HCT116 (cell line): ENCODE results near the gene FAM120A. TPM values are rescaled to one million over a fixed set of nuclear protein-coding genes. Genes with fewer than 3 reads are reported as not detected.

Experiments used
- ATAC-seq: fragments of 200-7000 bp; cut with Tn5 transposase; 2 replicates; pipeline ENCODE4 v1.9.1; 2020; ENCODE audit warnings: mild to moderate bottlenecking, moderate library complexity
- BruUV-seq: library from RNA; stranded (reverse); fragments of 400-500 nt; replicated peaks from 2 replicates; lab custom pipeline; 2021; lab: Mats Ljungman, UMichigan
- CTCF ChIA-PET: fragments of 300-600 bp; sonication (Branson Sonifier 250); formaldehyde crosslinking; loops from one replicate; lab custom pipeline; 2021; ENCODE audit warnings: antibody characterized with exemption; lab: Charles Lee
- POLR2A ChIA-PET: fragments of 300-600, 350-600 bp; sonication (Branson Sonifier 250); formaldehyde crosslinking; loops from one replicate; lab custom pipeline; 2021; ENCODE audit warnings: antibody characterized with exemption; lab: Charles Lee
- RAD21 ChIA-PET, 2 experiments: fragments of 300-600 bp; sonication (Branson Sonifier 250); formaldehyde crosslinking; loops; one replicate each; lab custom pipeline; 2023; ENCODE audit warnings: low total read pairs in 2 of 2; ENCODE audit not compliant: uncharacterized antibody in 2 of 2, unreplicated experiment in 2 of 2, low non-redundant PET in 1 of 2; lab: Charles Lee
- DNase-seq: peaks from one replicate; pipeline ENCODE4 v3.0.0-alpha.2; 2010; ENCODE audit warnings: low read depth, low spot score
- H2AFZ ChIP-seq: fragments of 200-600 bp; shearing (Covaris generic), sonication (generic); 2 replicates; pipeline ENCODE4 v1.6.1; 2017; ENCODE audit warnings: low read depth, mixed run types, mixed read lengths, antibody characterized with exemption, low read length; ENCODE audit not compliant: poor library complexity, severe bottlenecking
- H3K27ac ChIP-seq: 2 replicates; pipeline ENCODE4 v1.5.1; 2012; ENCODE audit warnings: low read depth, low read length
- H3K27me3 ChIP-seq: fragments of 200-600 bp; sonication (generic); 2 replicates; pipeline ENCODE4 v1.6.1; 2016; ENCODE audit warnings: mixed run types, low read length, mixed read lengths; ENCODE audit not compliant: insufficient read depth
- H3K36me3 ChIP-seq, 2 experiments: fragments of 200-500 bp in 1 of 2; fragments of 200-600 bp in 1 of 2; sonication (Bioruptor generic) in 1 of 2; sonication (generic) in 1 of 2; 2 replicates each; pipeline versions ENCODE4 v1.5.1 to v1.6.1; 2014 to 2016; ENCODE audit warnings: low read length in 2 of 2, inconsistent platforms in 1 of 2, mixed read lengths in 1 of 2, mixed run types in 1 of 2; ENCODE audit not compliant: insufficient read depth in 2 of 2, control insufficient read depth in 1 of 2
- H3K4me1 ChIP-seq, 2 experiments: fragments of 200-600 bp in 1 of 2; sonication (generic) in 1 of 2; 2 replicates each; pipeline versions ENCODE4 v1.5.1 to v1.6.1; 2012 to 2017; ENCODE audit warnings: low read length in 2 of 2, inconsistent platforms in 1 of 2, mild to moderate bottlenecking in 1 of 2, mixed read lengths in 1 of 2, mixed run types in 1 of 2, moderate library complexity in 1 of 2; ENCODE audit not compliant: insufficient read depth in 2 of 2, control insufficient read depth in 1 of 2
- H3K4me2 ChIP-seq: fragments of 200-600 bp; sonication (generic); 2 replicates; pipeline ENCODE4 v1.6.1; 2017; ENCODE audit warnings: mixed run types, low read length, mixed read lengths
- H3K4me3 ChIP-seq, 2 experiments: fragments of 200-600 bp in 1 of 2; sonication (generic) in 1 of 2; replicated peaks in 1 of 2; 2 replicates each; pipeline ENCODE4 v1.5.1; 2011 to 2016; ENCODE audit warnings: low read length in 2 of 2, control low read depth in 1 of 2, low read depth in 1 of 2, mild to moderate bottlenecking in 1 of 2, mixed read lengths in 1 of 2, mixed run types in 1 of 2
- H3K79me2 ChIP-seq: fragments of 200-600 bp; sonication (generic); 2 replicates; pipeline ENCODE4 v1.6.1; 2017; ENCODE audit warnings: mild to moderate bottlenecking, mixed run types, low read length, moderate library complexity, mixed read lengths; ENCODE audit not compliant: insufficient read depth
- H3K9ac ChIP-seq: fragments of 200-600 bp; sonication (generic); 2 replicates; pipeline ENCODE4 v1.6.1; 2016; ENCODE audit warnings: low read length, mixed read lengths
- H3K9me2 ChIP-seq: fragments of 200-600 bp; sonication (generic), shearing (Covaris generic); 2 replicates; pipeline ENCODE4 v1.6.1; 2017; ENCODE audit warnings: mixed run types, mild to moderate bottlenecking, moderate library complexity; ENCODE audit not compliant: insufficient read depth
- H3K9me3 ChIP-seq, 2 experiments: fragments of 200-500 bp in 1 of 2; fragments of 200-600 bp in 1 of 2; sonication (Bioruptor generic) in 1 of 2; sonication (generic) in 1 of 2; 2 replicates each; pipeline ENCODE4 v1.6.1; 2014 to 2017; ENCODE audit warnings: low read length in 2 of 2, mixed read lengths in 2 of 2, inconsistent platforms in 1 of 2, low read depth in 1 of 2, mild to moderate bottlenecking in 1 of 2, mixed run types in 1 of 2, moderate library complexity in 1 of 2; ENCODE audit not compliant: control insufficient read depth in 1 of 2, insufficient read depth in 1 of 2
- H4K20me1 ChIP-seq: fragments of 200-600 bp; sonication (generic), shearing (Covaris generic); 2 replicates; pipeline ENCODE4 v1.6.1; 2017; ENCODE audit warnings: mixed run types, mild to moderate bottlenecking, moderate library complexity; ENCODE audit not compliant: insufficient read depth
- ATF3 ChIP-seq: IDR thresholded peaks from 2 replicates; pipeline ENCODE4 v1.6.1; 2012
- CEBPB ChIP-seq: IDR thresholded peaks from 2 replicates; pipeline ENCODE4 v1.6.1; 2012; ENCODE audit warnings: low read depth
- CTCF ChIP-seq, 3 experiments: fragments of 200-600 bp in 1 of 3; sonication (generic) in 1 of 3; IDR thresholded peaks in 2 of 3; conservative IDR thresholded peaks in 1 of 3; 2 replicates each; pipeline ENCODE4 v1.5.1; 2012 to 2017; ENCODE audit warnings: low read depth in 2 of 3, low read length in 2 of 3, antibody characterized with exemption in 1 of 3, borderline replicate concordance in 1 of 3, control low read depth in 1 of 3, mild to moderate bottlenecking in 1 of 3, mixed read lengths in 1 of 3, mixed run types in 1 of 3, moderate library complexity in 1 of 3; ENCODE audit not compliant: insufficient read depth in 1 of 3
- EGR1 ChIP-seq: IDR thresholded peaks from 2 replicates; pipeline ENCODE4 v1.6.1; 2012; ENCODE audit warnings: low read depth
- ELF1 ChIP-seq: IDR thresholded peaks from 2 replicates; pipeline ENCODE4 v1.6.1; 2012; ENCODE audit warnings: low read depth, borderline replicate concordance
- EZH2phosphoT487 ChIP-seq: fragments of 200-600 bp; IDR thresholded peaks from 2 replicates; pipeline ENCODE4 v1.6.1; 2018; ENCODE audit warnings: antibody characterized with exemption, borderline replicate concordance
- MAX ChIP-seq: IDR thresholded peaks from 2 replicates; pipeline ENCODE4 v1.6.1; 2012
- POLR2AphosphoS5 ChIP-seq: IDR thresholded peaks from 2 replicates; pipeline ENCODE4 v1.6.1; 2011; ENCODE audit warnings: mild to moderate bottlenecking, low read depth, low read length, moderate library complexity
- RAD21 ChIP-seq: IDR thresholded peaks from 2 replicates; pipeline ENCODE4 v1.6.1; 2012; ENCODE audit warnings: low read depth, mild to moderate bottlenecking
- SIN3A ChIP-seq: IDR thresholded peaks from 2 replicates; pipeline ENCODE4 v1.6.1; 2012; ENCODE audit warnings: low read depth
- SP1 ChIP-seq: IDR thresholded peaks from 2 replicates; pipeline ENCODE4 v1.6.1; 2012; ENCODE audit warnings: low read depth
- YY1 ChIP-seq: IDR thresholded peaks from 2 replicates; pipeline ENCODE4 v1.6.1; 2011; ENCODE audit warnings: low read length, low read depth, moderate library complexity, mild to moderate bottlenecking; ENCODE audit not compliant: insufficient replicate concordance; ENCODE audit errors: extremely low read depth
- ZNF274 ChIP-seq: fragments of 200-500 bp; sonication (Bioruptor generic); IDR thresholded peaks from 2 replicates; pipeline ENCODE4 v1.6.1; 2014; ENCODE audit warnings: mild to moderate bottlenecking, low read depth, low read length, inconsistent platforms
- intact Hi-C: fragments of 100-400 bp; cut with micrococcal nuclease; formaldehyde crosslinking; loops from 2 replicates; pipeline ENCODE4 v1.10.0; 2022
- total RNA-seq: library from RNA; stranded (reverse); gene quantifications from one replicate; pipeline ENCODE4 v1.2.1, GENCODE V29; 2021; ENCODE audit not compliant: unreplicated experiment

The FAM120A gene
- total RNA-seq, 1 experiment from 2014 or later: 122 TPM

DNA sequence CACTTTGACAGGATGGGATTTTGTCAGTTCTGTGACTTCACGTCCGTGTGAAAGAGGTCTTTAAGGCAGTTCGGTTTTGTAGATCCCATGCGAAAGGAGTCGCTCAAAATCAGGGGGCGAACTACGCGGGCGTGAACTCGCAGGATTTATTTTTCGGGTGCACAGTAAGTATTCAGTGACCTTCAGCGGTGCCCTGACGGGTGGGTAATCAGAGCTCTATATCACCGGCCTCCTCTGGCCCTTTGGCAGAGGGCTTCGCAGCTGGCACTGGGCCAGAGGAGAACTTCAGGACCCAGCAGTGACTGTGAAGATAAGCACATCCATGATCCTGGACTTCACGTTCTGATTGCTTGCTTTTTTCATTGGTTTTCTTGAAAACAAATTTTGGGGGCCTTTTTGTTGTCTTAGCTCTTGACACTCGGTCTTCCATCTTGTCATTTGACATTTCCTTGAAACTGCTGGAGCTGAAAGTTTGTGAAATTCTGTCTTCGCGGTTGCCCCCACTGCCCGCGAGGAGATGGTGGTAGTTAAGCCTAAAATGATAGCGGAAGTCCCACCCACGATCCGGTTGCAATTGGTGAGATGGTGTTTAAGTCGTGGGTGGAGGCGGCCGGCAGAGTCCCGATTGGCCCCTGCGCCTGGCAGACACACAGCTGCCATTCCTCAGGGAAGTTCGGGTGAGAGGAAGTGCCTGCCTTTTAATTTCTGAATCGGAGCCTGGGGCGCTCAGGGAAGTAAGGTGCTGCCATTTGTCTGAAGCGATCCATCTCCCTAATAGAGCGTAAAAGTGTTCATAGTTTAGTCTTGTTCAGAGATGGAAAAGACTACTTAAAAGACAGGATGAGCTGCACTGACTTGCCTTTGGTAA lies 1.8 kb downstream of the FAM120A start, which contains the start of gene FAM120AOS (continued):
- no peak for TF ChIP-seq CTCF (IDR thresholded peaks at IDR 0.05 in 2 of 3, conservative IDR thresholded peaks at IDR 0.05 in 1 of 3; ENCODE audit: borderline replicate concordance in 1 of 3, insufficient read depth in 1 of 3, low read depth in 2 of 3, low read length in 2 of 3)
- TF ChIP-seq ZNF274: no peak
- peak; percentile 95 for TF ChIP-seq SP1
- no peak for TF ChIP-seq CEBPB

- H4K20me1 ChIP-seq: peaks cover 13% of the 10 kb centered on the region; the same call in 1 of the 2 replicates
- H3K79me2 ChIP-seq: peaks cover 94% of the 10 kb centered on the region
- CTCF ChIA-PET: no interaction called here
- H2AFZ ChIP-seq: no peak overlapping the region
- RAD21 ChIA-PET: no interaction called here
- H3K4me2 ChIP-seq: no peak overlapping the region
- ATAC-seq (no peak), DNase-seq (no peak)
- no peaks in the 10 kb centered on the region for H3K27me3 ChIP-seq
- peaks cover 6 to 8% of the 10 kb centered on the region in 2 experiments for H3K4me1 ChIP-seq
- H3K4me3 ChIP-seq: no peak overlapping the region
- no TSS peak for BruUV-seq
- H3K9ac ChIP-seq: no peak overlapping the region
- TF ChIP-seq ATF3: no peak
- no peak for TF ChIP-seq MAX
- TF ChIP-seq YY1: no peak
- no peak for TF ChIP-seq CTCF (IDR thresholded peaks at IDR 0.05 in 2 of 3, conservative IDR thresholded peaks at IDR 0.05 in 1 of 3; ENCODE audit: borderline replicate concordance in 1 of 3, insufficient read depth in 1 of 3, low read depth in 2 of 3, low read length in 2 of 3)
- TF ChIP-seq SP1: no peak
- TF ChIP-seq ELF1: no peak
- TF ChIP-seq SIN3A: no peak
- no peak for TF ChIP-seq POLR2AphosphoS5
- no peak for TF ChIP-seq EZH2phosphoT487
- TF ChIP-seq EGR1: no peak
- TF ChIP-seq RAD21: no peak
- POLR2A ChIA-PET: no interaction called here
- no peaks in the 10 kb centered on the region for H3K9me2 ChIP-seq
- no peaks in the 10 kb centered on the region for H3K9me3 ChIP-seq
- intact Hi-C loops: loop anchor here (10.0 kb wide), 1 partner anchor 291 kb away; no protein-coding TSS in a partner anchor
- peaks cover 0 to 13% of the 10 kb centered on the region in 2 experiments; a peak in 1 of 4 replicates for H3K36me3 ChIP-seq
- no peak overlapping the region for H3K27ac ChIP-seq
These were observed 4.5 kb downstream of the FAM120A start for GRCh38 chr9:93456022-93456421.
